ENCODE data around the gene HSPBP1. TPM values are rescaled to one million over a fixed set of nuclear protein-coding genes. Genes with fewer than 3 reads are reported as not detected.

Gene HSPBP1
- total and polyA plus RNA-seq, 9 of the 15 experiments (the other 6 are each of a cell fraction or from before 2014, with no cell fraction given) = 0.83 to 81.3 (median 21.8) TPM

DNA sequence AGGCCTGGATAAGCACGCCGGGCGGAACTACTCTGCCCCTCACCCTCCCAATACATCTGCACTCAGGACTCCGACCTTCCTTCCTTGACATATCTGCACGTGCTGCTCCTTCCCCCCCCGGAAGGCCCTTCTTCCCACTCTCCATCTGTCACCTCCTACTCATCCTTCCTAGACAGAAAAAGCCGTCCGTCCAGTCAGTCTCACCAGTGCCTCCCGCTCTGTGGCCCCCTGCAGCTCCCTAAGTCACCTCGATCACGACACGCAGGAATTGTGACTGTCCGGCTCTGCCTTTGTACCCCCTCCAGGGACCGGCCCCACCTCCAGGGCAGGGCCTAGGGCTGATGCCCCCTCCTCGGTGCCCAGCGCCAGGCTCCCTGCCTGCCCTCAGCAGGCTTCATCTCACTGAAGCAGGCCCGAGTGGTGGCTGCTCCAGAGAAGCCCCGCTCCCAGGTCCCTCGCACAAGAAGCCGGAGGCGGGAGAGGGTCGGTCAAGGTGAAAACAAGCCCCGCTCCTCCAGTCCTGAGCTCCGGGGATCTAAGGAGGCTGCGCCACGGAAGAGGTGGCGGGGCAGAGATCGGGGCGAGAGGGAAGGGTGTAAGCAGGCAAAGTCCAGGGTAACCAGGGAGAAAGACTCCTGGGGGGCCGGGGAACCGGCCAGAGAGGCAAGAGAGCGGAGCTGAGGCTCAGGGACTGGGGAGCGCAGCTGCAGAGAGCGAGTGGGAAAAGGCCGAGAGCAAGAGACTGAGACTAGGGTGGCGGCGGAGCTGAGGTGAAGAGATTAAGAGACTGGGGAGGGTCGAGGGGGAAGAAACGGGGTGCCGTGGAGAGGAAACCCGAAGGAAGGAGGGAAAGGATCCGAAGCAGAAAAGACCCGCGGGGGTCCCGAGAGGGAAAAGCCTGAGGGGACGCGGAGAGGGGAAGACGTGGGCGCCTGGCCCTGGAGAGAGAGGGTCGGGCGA is 22.2 kb downstream of the HSPBP1 start (continued):
- TF ChIP-seq, protein P1, sequence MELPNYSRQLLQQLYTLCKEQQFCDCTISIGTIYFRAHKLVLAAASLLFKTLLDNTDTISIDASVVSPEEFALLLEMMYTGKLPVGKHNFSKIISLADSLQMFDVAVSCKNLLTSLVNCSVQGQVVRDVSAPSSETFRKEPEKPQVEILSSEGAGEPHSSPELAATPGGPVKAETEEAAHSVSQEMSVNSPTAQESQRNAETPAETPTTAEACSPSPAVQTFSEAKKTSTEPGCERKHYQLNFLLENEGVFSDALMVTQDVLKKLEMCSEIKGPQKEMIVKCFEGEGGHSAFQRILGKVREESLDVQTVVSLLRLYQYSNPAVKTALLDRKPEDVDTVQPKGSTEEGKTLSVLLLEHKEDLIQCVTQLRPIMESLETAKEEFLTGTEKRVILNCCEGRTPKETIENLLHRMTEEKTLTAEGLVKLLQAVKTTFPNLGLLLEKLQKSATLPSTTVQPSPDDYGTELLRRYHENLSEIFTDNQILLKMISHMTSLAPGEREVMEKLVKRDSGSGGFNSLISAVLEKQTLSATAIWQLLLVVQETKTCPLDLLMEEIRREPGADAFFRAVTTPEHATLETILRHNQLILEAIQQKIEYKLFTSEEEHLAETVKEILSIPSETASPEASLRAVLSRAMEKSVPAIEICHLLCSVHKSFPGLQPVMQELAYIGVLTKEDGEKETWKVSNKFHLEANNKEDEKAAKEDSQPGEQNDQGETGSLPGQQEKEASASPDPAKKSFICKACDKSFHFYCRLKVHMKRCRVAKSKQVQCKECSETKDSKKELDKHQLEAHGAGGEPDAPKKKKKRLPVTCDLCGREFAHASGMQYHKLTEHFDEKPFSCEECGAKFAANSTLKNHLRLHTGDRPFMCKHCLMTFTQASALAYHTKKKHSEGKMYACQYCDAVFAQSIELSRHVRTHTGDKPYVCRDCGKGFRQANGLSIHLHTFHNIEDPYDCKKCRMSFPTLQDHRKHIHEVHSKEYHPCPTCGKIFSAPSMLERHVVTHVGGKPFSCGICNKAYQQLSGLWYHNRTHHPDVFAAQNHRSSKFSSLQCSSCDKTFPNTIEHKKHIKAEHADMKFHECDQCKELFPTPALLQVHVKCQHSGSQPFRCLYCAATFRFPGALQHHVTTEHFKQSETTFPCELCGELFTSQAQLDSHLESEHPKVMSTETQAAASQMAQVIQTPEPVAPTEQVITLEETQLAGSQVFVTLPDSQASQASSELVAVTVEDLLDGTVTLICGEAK (IDR thresholded peaks at IDR 0.05) = no peak; the same call in none of the 2 replicates
- TF ChIP-seq, protein P1 (CRISPR knock-in tag; IDR thresholded peaks at IDR 0.05) = no peak
- TF ChIP-seq GATAD2B (IDR thresholded peaks at IDR 0.05; ENCODE audit: borderline replicate concordance) = no peak
- no peak for TF ChIP-seq GATA2 (CRISPR knock-in tag; IDR thresholded peaks at IDR 0.05)
- TF ChIP-seq ZNF263 (CRISPR knock-in tag; IDR thresholded peaks at IDR 0.05; ENCODE audit: borderline replicate concordance) = peak; percentile 41; the same call in 1 of the 2 replicates
- peak in 1 of 2 experiments; percentile 92; a peak in 2 of 4 replicates for TF ChIP-seq HDAC1 (IDR thresholded peaks at IDR 0.05)
- TF ChIP-seq SMARCE1 (IDR thresholded peaks at IDR 0.05) = peak; percentile 36; the same call in 1 of the 2 replicates
- TF ChIP-seq C11orf30 (IDR thresholded peaks at IDR 0.05; ENCODE audit: low read depth) = no peak
- TF ChIP-seq, protein P2, sequence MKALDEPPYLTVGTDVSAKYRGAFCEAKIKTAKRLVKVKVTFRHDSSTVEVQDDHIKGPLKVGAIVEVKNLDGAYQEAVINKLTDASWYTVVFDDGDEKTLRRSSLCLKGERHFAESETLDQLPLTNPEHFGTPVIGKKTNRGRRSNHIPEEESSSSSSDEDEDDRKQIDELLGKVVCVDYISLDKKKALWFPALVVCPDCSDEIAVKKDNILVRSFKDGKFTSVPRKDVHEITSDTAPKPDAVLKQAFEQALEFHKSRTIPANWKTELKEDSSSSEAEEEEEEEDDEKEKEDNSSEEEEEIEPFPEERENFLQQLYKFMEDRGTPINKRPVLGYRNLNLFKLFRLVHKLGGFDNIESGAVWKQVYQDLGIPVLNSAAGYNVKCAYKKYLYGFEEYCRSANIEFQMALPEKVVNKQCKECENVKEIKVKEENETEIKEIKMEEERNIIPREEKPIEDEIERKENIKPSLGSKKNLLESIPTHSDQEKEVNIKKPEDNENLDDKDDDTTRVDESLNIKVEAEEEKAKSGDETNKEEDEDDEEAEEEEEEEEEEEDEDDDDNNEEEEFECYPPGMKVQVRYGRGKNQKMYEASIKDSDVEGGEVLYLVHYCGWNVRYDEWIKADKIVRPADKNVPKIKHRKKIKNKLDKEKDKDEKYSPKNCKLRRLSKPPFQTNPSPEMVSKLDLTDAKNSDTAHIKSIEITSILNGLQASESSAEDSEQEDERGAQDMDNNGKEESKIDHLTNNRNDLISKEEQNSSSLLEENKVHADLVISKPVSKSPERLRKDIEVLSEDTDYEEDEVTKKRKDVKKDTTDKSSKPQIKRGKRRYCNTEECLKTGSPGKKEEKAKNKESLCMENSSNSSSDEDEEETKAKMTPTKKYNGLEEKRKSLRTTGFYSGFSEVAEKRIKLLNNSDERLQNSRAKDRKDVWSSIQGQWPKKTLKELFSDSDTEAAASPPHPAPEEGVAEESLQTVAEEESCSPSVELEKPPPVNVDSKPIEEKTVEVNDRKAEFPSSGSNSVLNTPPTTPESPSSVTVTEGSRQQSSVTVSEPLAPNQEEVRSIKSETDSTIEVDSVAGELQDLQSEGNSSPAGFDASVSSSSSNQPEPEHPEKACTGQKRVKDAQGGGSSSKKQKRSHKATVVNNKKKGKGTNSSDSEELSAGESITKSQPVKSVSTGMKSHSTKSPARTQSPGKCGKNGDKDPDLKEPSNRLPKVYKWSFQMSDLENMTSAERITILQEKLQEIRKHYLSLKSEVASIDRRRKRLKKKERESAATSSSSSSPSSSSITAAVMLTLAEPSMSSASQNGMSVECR (CRISPR knock-in tag; IDR thresholded peaks at IDR 0.05) = peak; percentile 20; the same call in 1 of the 2 replicates
- peak; percentile 71 for TF ChIP-seq RBFOX2 (IDR thresholded peaks at IDR 0.05; ENCODE audit: low read depth, low read length)
- TF ChIP-seq SAFB2 (IDR thresholded peaks at IDR 0.05; ENCODE audit: borderline replicate concordance, low read depth, low read length, severe bottlenecking) = no peak
- TF ChIP-seq WHSC1 (IDR thresholded peaks at IDR 0.05; ENCODE audit: low read length) = no peak
- TF ChIP-seq ZBTB7A (IDR thresholded peaks at IDR 0.05; ENCODE audit: borderline replicate concordance, control insufficient read depth, low read depth, low read length) = no peak; the same call in 1 of the 2 replicates
